Measurements from ENCODE around the gene PRPF38B. TPM values are rescaled to one million over a fixed set of nuclear protein-coding genes. Genes with fewer than 3 reads are reported as not detected.

PRPF38B gene
- total RNA-seq, 2 experiments from 2014 or later = 114 to 120 TPM

- Mint-ChIP-seq H3K36me3 (ENCODE audit: low read depth) (no peaks in the 10 kb centered on the region), H3K27ac (no peak overlapping the region), H3K4me1 (ENCODE audit: low read depth) (no peaks in the 10 kb centered on the region), H3K4me3 (no peak overlapping the region), H3K9me3 (no peaks in the 10 kb centered on the region), H3K27me3 (peaks cover 3% of the 10 kb centered on the region)
- Histone ChIP-seq H3K36me3 (ENCODE audit: insufficient read depth, low read length) (no peaks in the 10 kb centered on the region), H3K4me3 (ENCODE audit: low read length) (no peak overlapping the region), H3K9me3 (ENCODE audit: control insufficient read depth in 1 of 2, insufficient read depth in 1 of 2, low read length in 2 of 2) (no peaks in the 10 kb centered on the region), H3K4me1 (ENCODE audit: insufficient read depth, low read length) (no peaks in the 10 kb centered on the region), H3K27me3 (ENCODE audit: control insufficient read depth in 1 of 2, insufficient read depth in 2 of 2, low read length in 2 of 2) (no peaks in the 10 kb centered on the region), H3K27ac (ENCODE audit: low read depth in 1 of 2, low read length in 2 of 2) (no peak overlapping the region)
- POLR2A ChIA-PET = no interaction called here
- no peak for ATAC-seq (ENCODE audit: poor library complexity)
- CTCF ChIA-PET = interaction anchor here (1.2 kb wide), 1 partner anchor 12 kb away, joined by 4 read pairs; no protein-coding TSS in a partner anchor
- DNase-seq = no peak
- intact Hi-C loops (cut with DNase I, micrococcal nuclease) = no loop called here
- no peak for TF ChIP-seq CTCF (IDR thresholded peaks at IDR 0.05)
Observed at GRCh38 chr1:108729481-108729880, 37.4 kb downstream of the PRPF38B start.

GRCh38 chr1:108732398-108732797 lies 40.3 kb downstream of the PRPF38B start:
- Histone ChIP-seq H3K27me3 (ENCODE audit: control insufficient read depth in 1 of 2, insufficient read depth in 2 of 2, low read length in 2 of 2) (no peaks in the 10 kb centered on the region), H3K9me3 (ENCODE audit: control insufficient read depth in 1 of 2, insufficient read depth in 1 of 2, low read length in 2 of 2) (no peaks in the 10 kb centered on the region), H3K4me1 (ENCODE audit: insufficient read depth, low read length) (no peaks in the 10 kb centered on the region), H3K36me3 (ENCODE audit: insufficient read depth, low read length) (no peaks in the 10 kb centered on the region), H3K27ac (ENCODE audit: low read depth in 1 of 2, low read length in 2 of 2) (no peak overlapping the region), H3K4me3 (ENCODE audit: low read length) (no peak overlapping the region)
- Mint-ChIP-seq H3K27me3 (peaks cover 7% of the 10 kb centered on the region), H3K36me3 (ENCODE audit: low read depth) (no peaks in the 10 kb centered on the region), H3K27ac (no peak overlapping the region), H3K4me1 (ENCODE audit: low read depth) (no peaks in the 10 kb centered on the region), H3K9me3 (no peaks in the 10 kb centered on the region), H3K4me3 (no peak overlapping the region)
- intact Hi-C loops (cut with DNase I, micrococcal nuclease) = no loop called here
- DNase-seq (no peak), ATAC-seq (ENCODE audit: poor library complexity) (no peak)
- no peak for TF ChIP-seq CTCF (IDR thresholded peaks at IDR 0.05)
- ChIA-PET POLR2A (no interaction called here), CTCF (no interaction called here)

GRCh38 chr1:108734171-108734865 lies 42.2 kb downstream of the PRPF38B start:
- no peaks in the 10 kb centered on the region for H3K4me1 Mint-ChIP-seq (ENCODE audit: low read depth)
- TF ChIP-seq CTCF (IDR thresholded peaks at IDR 0.05) = no peak
- H3K27ac ChIP-seq (ENCODE audit: low read depth in 1 of 2, low read length in 2 of 2) = no peak overlapping the region
- no peak overlapping the region for H3K27ac Mint-ChIP-seq
- no peaks in the 10 kb centered on the region for H3K36me3 Mint-ChIP-seq (ENCODE audit: low read depth)
- H3K27me3 Mint-ChIP-seq = peaks cover 7% of the 10 kb centered on the region
- DNase-seq = no peak
- ChIA-PET POLR2A (no interaction called here), CTCF (interaction anchor here (0.7 kb wide), 1 partner anchor 41 kb away, joined by 4 read pairs; no protein-coding TSS in a partner anchor)
- no peak overlapping the region for H3K4me3 ChIP-seq (ENCODE audit: low read length)
- H3K4me3 Mint-ChIP-seq = no peak overlapping the region
- no peaks in the 10 kb centered on the region for H3K4me1 ChIP-seq (ENCODE audit: insufficient read depth, low read length)
- no peaks in the 10 kb centered on the region for H3K9me3 Mint-ChIP-seq
- no peaks in the 10 kb centered on the region for H3K36me3 ChIP-seq (ENCODE audit: insufficient read depth, low read length)
- H3K9me3 ChIP-seq (ENCODE audit: control insufficient read depth in 1 of 2, insufficient read depth in 1 of 2, low read length in 2 of 2) = no peaks in the 10 kb centered on the region
- no peaks in the 10 kb centered on the region for H3K27me3 ChIP-seq (ENCODE audit: control insufficient read depth in 1 of 2, insufficient read depth in 2 of 2, low read length in 2 of 2)
- no peak for ATAC-seq (ENCODE audit: poor library complexity)
- intact Hi-C loops (cut with DNase I, micrococcal nuclease) = no loop called here
